Measurements from ENCODE around the gene SELENOK. TPM values are rescaled to one million over a fixed set of nuclear protein-coding genes. Genes with fewer than 3 reads are reported as not detected.

The SELENOK gene
- total and polyA plus RNA-seq, 2 of the 13 experiments (the other 11 are each of a cell fraction or from before 2014, with no cell fraction given): 67.0 to 81.0 TPM

GRCh38 chr3:53844262-53845102, 47.2 kb downstream of the SELENOK start (continued):
- peak; percentile 75; the same call in 1 of the 2 replicates for TF ChIP-seq ZNF598 (CRISPR knock-in tag; IDR thresholded peaks at IDR 0.05; ENCODE audit: borderline replicate concordance)
- 0 out of 2 replicates have a peak, but pooled peaks have one; percentile 48 for TF ChIP-seq NFIC (IDR thresholded peaks at IDR 0.05; ENCODE audit: low read length)
- TF ChIP-seq ZNF878 (CRISPR knock-in tag; IDR thresholded peaks at IDR 0.05): 0 out of 2 replicates have a peak, but pooled peaks have one; percentile 23
- no peak for TF ChIP-seq BCLAF1 (IDR thresholded peaks at IDR 0.05)
- no peak; the same call in 1 of the 2 replicates for TF ChIP-seq MEF2D (CRISPR knock-in tag; IDR thresholded peaks at IDR 0.05)
- peak; percentile 56 for TF ChIP-seq RBM22 (optimal IDR thresholded peaks at IDR 0.05; ENCODE audit: low read length)
- no peak for TF ChIP-seq GMEB2 (CRISPR knock-in tag; IDR thresholded peaks at IDR 0.05; ENCODE audit: low read depth)
- no peak for TF ChIP-seq ETS1 (CRISPR knock-in tag; IDR thresholded peaks at IDR 0.05)
- peak; percentile 53; the same call in 1 of the 2 replicates for TF ChIP-seq GATAD1 (CRISPR knock-in tag; IDR thresholded peaks at IDR 0.05)
- TF ChIP-seq ZNF354B (CRISPR knock-in tag; IDR thresholded peaks at IDR 0.05): no peak
- TF ChIP-seq IKZF5 (CRISPR knock-in tag; IDR thresholded peaks at IDR 0.05): no peak
- TF ChIP-seq TGIF2 (CRISPR knock-in tag; IDR thresholded peaks at IDR 0.05): 0 out of 2 replicates have a peak, but pooled peaks have one; percentile 3
- TF ChIP-seq HIVEP1 (CRISPR knock-in tag; IDR thresholded peaks at IDR 0.05): 0 out of 2 replicates have a peak, but pooled peaks have one; percentile 24
- TF ChIP-seq JDP2 (CRISPR knock-in tag; IDR thresholded peaks at IDR 0.05; ENCODE audit: borderline replicate concordance): no peak
- no peak for TF ChIP-seq MXD1 (CRISPR knock-in tag; IDR thresholded peaks at IDR 0.05)
- TF ChIP-seq ISX (CRISPR knock-in tag; conservative IDR thresholded peaks at IDR 0.05): 0 out of 2 replicates have a peak, but pooled peaks have one; percentile 47
- peak; percentile 38; the same call in 1 of the 2 replicates for TF ChIP-seq THAP11 (CRISPR knock-in tag; IDR thresholded peaks at IDR 0.05)
- TF ChIP-seq TBX3 (IDR thresholded peaks at IDR 0.05; ENCODE audit: borderline replicate concordance): no peak
- no peak for TF ChIP-seq ZNF18 (CRISPR knock-in tag; IDR thresholded peaks at IDR 0.05; ENCODE audit: insufficient replicate concordance)
- peak; percentile 58; the same call in 1 of the 2 replicates for TF ChIP-seq ZNF160 (CRISPR knock-in tag; IDR thresholded peaks at IDR 0.05)
